Fibroblast of the aortic adventitia (primary cell): ENCODE data around the gene MADCAM1. TPM values are rescaled to one million over a fixed set of nuclear protein-coding genes. Genes with fewer than 3 reads are reported as not detected.

Source experiments
- small RNA-seq: library from RNA; depleted of rRNA; stranded (forward); fragments of <200 nt; gene quantifications from one replicate; pipeline ENCODE3, GENCODE V24; 2012
- total RNA-seq: library from RNA; depleted of rRNA; stranded (reverse); fragments of >200 nt; gene quantifications from 2 replicates; pipeline ENCODE4 v1.2.3, GENCODE V29; 2012; ENCODE audit warnings: low replicate concordance

Gene MADCAM1
- total RNA-seq, 1 donor: 0.18 TPM

Small RNA genes within 50 kb of the gene (small RNA-seq; reads per million reads assigned to genes)
- gene RNA5SP462: not detected

Other genes with a start within 250 kb of the MADCAM1 start
- 15.7 and 16.6 TPM in 2 replicates for gene PLPP2, start 205.1 kb upstream of the MADCAM1 start, total RNA-seq
- gene MIER2, start 151.7 kb upstream of the MADCAM1 start, total RNA-seq: 4.3 and 13.2 TPM in 2 replicates
- not detected in 2 replicates for gene C2CD4C, start 87.3 kb upstream of the MADCAM1 start, total RNA-seq
- gene SHC2, start 35.5 kb upstream of the MADCAM1 start, total RNA-seq: 0.81 and 3.3 TPM in 2 replicates
- gene TPGS1, start 11.0 kb downstream of the MADCAM1 start, total RNA-seq: 25.2 and 56.4 TPM in 2 replicates
- 31.0 and 65.8 TPM in 2 replicates for gene CDC34, start 35.3 kb downstream of the MADCAM1 start, total RNA-seq
- not detected in 2 replicates for gene GZMM, start 47.6 kb downstream of the MADCAM1 start, total RNA-seq
- 151 and 239 TPM in 2 replicates for gene BSG, start 76.1 kb downstream of the MADCAM1 start, total RNA-seq
- gene HCN2, start 93.4 kb downstream of the MADCAM1 start, total RNA-seq: 0.08 and 0.63 TPM in 2 replicates
- 13.5 and 22.0 TPM in 2 replicates for gene POLRMT, start 137.1 kb downstream of the MADCAM1 start, total RNA-seq
- gene FGF22, start 143.4 kb downstream of the MADCAM1 start, total RNA-seq: 0.27 TPM in 1 of 2 replicates, not detected in the other
- gene RNF126, start 166.7 kb downstream of the MADCAM1 start, total RNA-seq: 24.5 and 28.9 TPM in 2 replicates
- 14.8 and 148 TPM in 2 replicates for gene FSTL3, start 179.9 kb downstream of the MADCAM1 start, total RNA-seq
- gene PRSS57, start 199.0 kb downstream of the MADCAM1 start, total RNA-seq: not detected in 2 replicates
- gene PALM, start 212.4 kb downstream of the MADCAM1 start, total RNA-seq: 5.7 and 198 TPM in 2 replicates